GM23248 (cell line): ENCODE measurements around the gene MDM1.

Experiments
- EZH2 ChIP-seq: fragments of 200-600 bp; sonication (generic); IDR thresholded peaks from 2 replicates; pipeline ENCODE4 v1.6.1; 2018; ENCODE audit warnings: antibody characterized with exemption, mild to moderate bottlenecking; ENCODE audit not compliant: insufficient read depth, poor library complexity, severe bottlenecking
- EZH2phosphoT487 ChIP-seq: fragments of 200-600 bp; sonication (generic); IDR thresholded peaks from 2 replicates; pipeline ENCODE4 v1.6.1; 2018; ENCODE audit warnings: antibody characterized with exemption, moderate library complexity, mild to moderate bottlenecking, low read depth; ENCODE audit not compliant: insufficient read depth

DNA sequence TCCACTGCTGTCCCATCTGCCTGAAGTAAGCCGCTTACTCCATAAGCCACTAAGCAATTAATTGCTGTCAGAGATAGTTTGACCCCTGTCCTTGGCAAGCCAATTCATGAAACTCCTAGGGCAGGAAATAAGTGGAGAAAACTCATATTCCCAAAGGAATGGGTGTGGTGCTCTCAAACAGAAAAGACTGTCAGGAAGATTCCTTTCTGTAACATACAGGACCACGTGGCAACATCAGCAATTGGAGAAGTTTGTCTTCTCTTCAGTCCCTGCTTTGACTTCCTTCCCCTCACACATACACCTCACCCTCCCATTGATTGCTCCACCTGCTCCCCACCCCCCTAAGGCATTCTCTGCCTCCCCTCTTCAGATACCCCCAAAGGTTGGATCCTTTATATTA lies 36.2 kb upstream of the MDM1 start:
- TF ChIP-seq EZH2 (no peak), EZH2phosphoT487 (no peak)
